Measurements from ENCODE around the gene R3HDML. TPM values are rescaled to one million over a fixed set of nuclear protein-coding genes. Genes with fewer than 3 reads are reported as not detected.
"Not testable (repeated sequence)": the region's sequence is repeated elsewhere in the genome, so short reads cannot be mapped to it uniquely, and the experiment has no call there.

R3HDML gene
- total and polyA plus RNA-seq, 9 of the 15 experiments (the other 6 are each of a cell fraction or from before 2014, with no cell fraction given) = not detected

- TF ChIP-seq, protein P1, sequence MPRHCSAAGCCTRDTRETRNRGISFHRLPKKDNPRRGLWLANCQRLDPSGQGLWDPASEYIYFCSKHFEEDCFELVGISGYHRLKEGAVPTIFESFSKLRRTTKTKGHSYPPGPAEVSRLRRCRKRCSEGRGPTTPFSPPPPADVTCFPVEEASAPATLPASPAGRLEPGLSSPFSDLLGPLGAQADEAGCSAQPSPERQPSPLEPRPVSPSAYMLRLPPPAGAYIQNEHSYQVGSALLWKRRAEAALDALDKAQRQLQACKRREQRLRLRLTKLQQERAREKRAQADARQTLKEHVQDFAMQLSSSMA (CRISPR knock-in tag; IDR thresholded peaks at IDR 0.05) = no peak
- TF ChIP-seq ATF4 (CRISPR knock-in tag; IDR thresholded peaks at IDR 0.05) (no peak), ELF4 (CRISPR knock-in tag; IDR thresholded peaks at IDR 0.05) (no peak), ESRRA (IDR thresholded peaks at IDR 0.05; ENCODE audit: borderline replicate concordance, low read depth) (peak; percentile 62; the same call in 1 of the 2 replicates), ZNF311 (CRISPR knock-in tag; IDR thresholded peaks at IDR 0.05) (no peak), TCF7L2 (IDR thresholded peaks at IDR 0.05; ENCODE audit: low read depth, low read length) (no peak)
- TF ChIP-seq, protein P2, sequence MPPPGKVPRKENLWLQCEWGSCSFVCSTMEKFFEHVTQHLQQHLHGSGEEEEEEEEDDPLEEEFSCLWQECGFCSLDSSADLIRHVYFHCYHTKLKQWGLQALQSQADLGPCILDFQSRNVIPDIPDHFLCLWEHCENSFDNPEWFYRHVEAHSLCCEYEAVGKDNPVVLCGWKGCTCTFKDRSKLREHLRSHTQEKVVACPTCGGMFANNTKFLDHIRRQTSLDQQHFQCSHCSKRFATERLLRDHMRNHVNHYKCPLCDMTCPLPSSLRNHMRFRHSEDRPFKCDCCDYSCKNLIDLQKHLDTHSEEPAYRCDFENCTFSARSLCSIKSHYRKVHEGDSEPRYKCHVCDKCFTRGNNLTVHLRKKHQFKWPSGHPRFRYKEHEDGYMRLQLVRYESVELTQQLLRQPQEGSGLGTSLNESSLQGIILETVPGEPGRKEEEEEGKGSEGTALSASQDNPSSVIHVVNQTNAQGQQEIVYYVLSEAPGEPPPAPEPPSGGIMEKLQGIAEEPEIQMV (tag; conservative IDR thresholded peaks at IDR 0.05; ENCODE audit: low read depth) = no peak
Measured at GRCh38 chr20:44297721-44298120, 39.1 kb upstream of the R3HDML start (continued).

DNA sequence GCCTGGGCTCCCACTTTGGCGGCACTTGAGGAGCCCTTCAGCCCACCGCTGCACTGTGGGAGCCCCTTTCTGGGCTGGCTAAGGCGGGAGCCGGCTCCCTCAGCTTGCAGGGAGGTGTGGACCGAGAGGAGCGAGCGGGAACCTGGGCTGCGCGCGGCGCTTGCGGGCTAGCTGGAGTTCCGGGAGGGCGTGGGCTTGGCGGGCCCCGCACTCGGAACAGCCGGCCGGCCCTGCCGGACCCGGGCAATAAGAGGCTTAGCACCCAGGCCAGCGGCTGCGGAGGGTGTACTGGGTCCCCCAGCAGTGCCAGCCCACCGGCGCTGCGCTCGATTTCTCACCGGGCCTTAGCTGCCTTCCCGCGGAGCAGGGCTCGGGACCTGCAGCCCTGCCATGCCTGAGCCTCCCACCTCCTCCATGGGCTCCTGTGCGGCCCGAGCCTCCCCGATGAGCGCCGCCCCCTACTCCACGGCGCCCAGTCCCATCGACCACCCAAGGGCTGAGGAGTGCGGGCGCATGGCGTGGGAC, 37.8 kb upstream of the R3HDML start:
- H3K9me1 ChIP-seq (ENCODE audit: control insufficient read depth, insufficient read depth, low read length); BruUV-seq (replicated peaks); intact Hi-C loops (cut with micrococcal nuclease); H3K4me2 ChIP-seq (ENCODE audit: insufficient read depth, low read length); H3K9ac ChIP-seq (ENCODE audit: insufficient read depth in 1 of 2, low read depth in 2 of 2, low read length in 2 of 2); H3K9me3 ChIP-seq (replicated peaks; ENCODE audit: control insufficient read depth, insufficient read depth, low read depth, low read length); H3K4me3 ChIP-seq; H3K27ac ChIP-seq (ENCODE audit: extremely low read depth, low read depth, low read length); H3K36me3 ChIP-seq (ENCODE audit: control insufficient read depth, insufficient read depth, low read length); H4K20me1 ChIP-seq (replicated peaks; ENCODE audit: control insufficient read depth, insufficient read depth, low read length); FAIRE-seq; H3K4me1 ChIP-seq (replicated peaks in 1 of 2; ENCODE audit: control insufficient read depth in 2 of 2, insufficient read depth in 2 of 2, low read length in 2 of 2); CTCF ChIA-PET (ENCODE audit: low intra/inter-chr PET ratio); H2AFZ ChIP-seq (ENCODE audit: low read depth, low read length); DNase-seq (ENCODE audit: extremely low read depth in 1 of 4, low spot score in 3 of 4); H3K79me2 ChIP-seq (ENCODE audit: control insufficient read depth, insufficient read depth, low read length); ATAC-seq; in situ Hi-C loops (cut with MboI): not testable (repeated sequence)
- peaks cover 3 to 23% of the 10 kb centered on the region in 2 experiments; a peak in 2 of 5 replicates for H3K27me3 ChIP-seq (ENCODE audit: control insufficient read depth in 2 of 2, insufficient read depth in 2 of 2, low read length in 2 of 2)
- WGBS (ENCODE audit: insufficient coverage, low coverage, missing lambda C conversion rate) = 55% methylated on average over 20 of the region's 42 CpGs
- POLR2A ChIA-PET = interaction anchor here (0.9 kb wide), 1 partner anchor 23 kb away, joined by 3 read pairs; no protein-coding TSS in a partner anchor

Measured in K562 (cell line).